Measurements from ENCODE around the gene NFIX. TPM values are rescaled to one million over a fixed set of nuclear protein-coding genes. Genes with fewer than 3 reads are reported as not detected.
A peak's percentile ranks its signal among the peaks of the same experiment; 100 is the strongest.

The NFIX gene
- total RNA-seq, 1 experiment from 2014 or later: 16.4 TPM

DNA sequence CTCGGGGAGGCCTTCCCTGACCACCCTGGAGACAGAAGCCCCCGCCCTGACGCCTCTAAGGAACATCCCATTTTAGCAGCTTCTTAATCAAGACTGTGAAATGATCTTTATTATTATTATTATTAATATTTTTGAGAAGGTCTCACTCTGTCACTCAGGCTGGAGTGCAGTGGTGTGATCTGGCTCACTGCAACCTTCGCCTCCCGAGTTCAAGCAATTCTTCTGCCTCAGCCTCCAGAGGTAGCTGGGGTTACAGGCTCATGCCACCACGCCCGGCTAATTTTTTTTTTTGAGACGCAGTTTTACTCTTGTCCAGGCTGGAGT, 29.5 kb upstream of the NFIX start:
- Mint-ChIP-seq H3K36me3 (ENCODE audit: insufficient read depth, unreplicated experiment) (peaks cover 5% of the 10 kb centered on the region), H3K4me3 (ENCODE audit: low read depth, unreplicated experiment) (peak overlapping the region; percentile 66), H3K9me3 (ENCODE audit: low read depth, unreplicated experiment) (no peaks in the 10 kb centered on the region), H3K27ac (ENCODE audit: unreplicated experiment) (peak overlapping the region; percentile 39), H3K27me3 (ENCODE audit: unreplicated experiment) (peaks cover 8% of the 10 kb centered on the region), H3K4me1 (ENCODE audit: low read depth, unreplicated experiment) (peaks cover 9% of the 10 kb centered on the region)
- intact Hi-C loops (cut with micrococcal nuclease; ENCODE audit: unreplicated experiment): no loop called here
- no TSS peak for BruUV-seq (replicated peaks)
- no peak for TF ChIP-seq CTCF (IDR thresholded peaks at IDR 0.05; ENCODE audit: unreplicated experiment)
- DNase-seq: no peak
- CTCF ChIA-PET: interaction anchor here (0.6 to 1.6 kb wide), 11 partner anchors 9 to 388 kb away, joined by 3 to 17 read pairs (median 3); no protein-coding TSS in a partner anchor

DNA sequence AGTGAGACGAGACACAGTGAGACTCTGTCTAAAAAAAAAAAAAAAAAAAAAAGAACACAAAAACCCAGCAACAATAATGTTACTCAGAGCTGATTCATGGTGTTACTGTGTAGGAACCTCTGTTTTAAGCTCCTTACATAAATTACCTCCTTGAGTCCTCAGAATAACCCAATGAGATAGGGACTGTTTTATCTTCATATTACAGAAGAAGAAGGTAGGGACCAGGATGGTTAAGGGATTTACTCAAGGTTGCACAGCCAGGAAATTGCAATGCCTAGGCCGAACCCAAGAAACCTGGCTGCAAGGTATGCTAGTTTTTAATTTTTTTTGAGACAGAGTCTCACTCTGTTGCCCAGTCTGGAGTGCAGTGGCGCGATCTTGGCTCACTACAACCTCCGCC, 27.4 kb upstream of the NFIX start:
- no peak for TF ChIP-seq CTCF (IDR thresholded peaks at IDR 0.05; ENCODE audit: unreplicated experiment)
- H3K36me3 Mint-ChIP-seq (ENCODE audit: insufficient read depth, unreplicated experiment): peaks cover 5% of the 10 kb centered on the region
- DNase-seq: no peak
- no peak overlapping the region for H3K4me3 Mint-ChIP-seq (ENCODE audit: low read depth, unreplicated experiment)
- intact Hi-C loops (cut with micrococcal nuclease; ENCODE audit: unreplicated experiment): no loop called here
- no TSS peak for BruUV-seq (replicated peaks)
- CTCF ChIA-PET: interaction anchor here (0.7 kb wide), 1 partner anchor 135 kb away, joined by 4 read pairs; no protein-coding TSS in a partner anchor
- H3K27ac Mint-ChIP-seq (ENCODE audit: unreplicated experiment): no peak overlapping the region
- H3K27me3 Mint-ChIP-seq (ENCODE audit: unreplicated experiment): no peaks in the 10 kb centered on the region
- no peaks in the 10 kb centered on the region for H3K9me3 Mint-ChIP-seq (ENCODE audit: low read depth, unreplicated experiment)
- H3K4me1 Mint-ChIP-seq (ENCODE audit: low read depth, unreplicated experiment): peaks cover 9% of the 10 kb centered on the region

DNA sequence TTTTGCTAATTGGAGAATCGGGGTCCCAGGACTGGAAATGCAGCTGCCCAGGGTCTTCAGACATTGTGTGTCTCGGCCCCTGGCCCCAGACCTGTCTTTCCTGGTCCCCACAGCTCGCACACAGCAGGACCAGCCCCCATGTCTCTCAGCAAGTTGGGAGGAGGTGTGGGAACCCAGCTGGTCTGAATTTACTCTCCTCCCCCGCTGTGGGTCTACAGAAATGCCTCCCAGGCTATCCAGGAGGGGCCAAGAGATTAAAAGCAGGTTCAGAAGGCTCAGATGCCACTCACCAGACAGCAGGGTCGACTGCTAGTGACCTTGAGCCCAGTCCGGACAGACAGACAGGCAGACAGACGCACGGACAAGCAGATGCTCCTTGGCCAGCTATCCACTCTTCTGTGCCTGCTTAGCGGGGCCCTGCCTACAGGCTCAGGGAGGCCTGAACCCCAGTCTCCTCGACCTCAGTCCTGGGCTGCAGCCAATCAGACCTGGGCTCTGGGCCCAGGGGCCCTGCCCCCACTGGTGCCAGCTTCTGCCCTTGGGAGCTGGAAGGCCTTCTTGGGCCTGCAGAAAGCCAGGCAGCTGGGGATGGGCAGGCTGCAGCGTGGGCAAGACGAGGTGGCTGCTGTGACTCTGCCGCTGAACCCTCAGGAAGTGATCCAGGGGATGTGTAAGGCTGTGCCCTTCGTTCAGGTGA, 25.8 kb upstream of the NFIX start, which contains the start of gene DAND5:
DAND5 (plus strand) TSS at position 285 of the 697 bp plus-strand sequence; CDS start at position 370, 85 bp downstream.
- no peak within 1 kb of the TSS for H3K4me3 Mint-ChIP-seq (ENCODE audit: low read depth, unreplicated experiment)
- CTCF ChIA-PET: no interaction called here
- no peaks in the 10 kb centered on the region for H3K27me3 Mint-ChIP-seq (ENCODE audit: unreplicated experiment)
- DNase-seq: no peak
- peaks cover 5% of the 10 kb centered on the region for H3K36me3 Mint-ChIP-seq (ENCODE audit: insufficient read depth, unreplicated experiment)
- H3K27ac Mint-ChIP-seq (ENCODE audit: unreplicated experiment): no peak within 1 kb of the TSS
- intact Hi-C loops (cut with micrococcal nuclease; ENCODE audit: unreplicated experiment): no loop called here
- H3K4me1 Mint-ChIP-seq (ENCODE audit: low read depth, unreplicated experiment): peaks cover 9% of the 10 kb centered on the region
- no TSS peak for BruUV-seq (replicated peaks)
- H3K9me3 Mint-ChIP-seq (ENCODE audit: low read depth, unreplicated experiment): no peaks in the 10 kb centered on the region
- no peak for TF ChIP-seq CTCF (IDR thresholded peaks at IDR 0.05; ENCODE audit: unreplicated experiment)

- no TSS peak for BruUV-seq (replicated peaks)
- intact Hi-C loops (cut with micrococcal nuclease; ENCODE audit: unreplicated experiment): loop anchor here (10.0 kb wide), 1 partner anchor 295 kb away; no protein-coding TSS in a partner anchor
- no peak for DNase-seq
- CTCF ChIA-PET: interaction anchor here (0.7 kb wide), 1 partner anchor 9 kb away, joined by 3 read pairs; no protein-coding TSS in a partner anchor
- Mint-ChIP-seq H3K4me3 (ENCODE audit: low read depth, unreplicated experiment) (no peak overlapping the region), H3K36me3 (ENCODE audit: insufficient read depth, unreplicated experiment) (no peaks in the 10 kb centered on the region), H3K27ac (ENCODE audit: unreplicated experiment) (no peak overlapping the region), H3K9me3 (ENCODE audit: low read depth, unreplicated experiment) (no peaks in the 10 kb centered on the region), H3K4me1 (ENCODE audit: low read depth, unreplicated experiment) (peaks cover 2% of the 10 kb centered on the region), H3K27me3 (ENCODE audit: unreplicated experiment) (no peaks in the 10 kb centered on the region)
- no peak for TF ChIP-seq CTCF (IDR thresholded peaks at IDR 0.05; ENCODE audit: unreplicated experiment)
These were observed 25.0 kb upstream of the NFIX start for GRCh38 chr19:12970070-12970820.
